Measurements from ENCODE around the gene TLE7. TPM values are rescaled to one million over a fixed set of nuclear protein-coding genes. Genes with fewer than 3 reads are reported as not detected.
A peak's percentile ranks its signal among the peaks of the same experiment; 100 is the strongest.

The TLE7 gene
- polyA plus RNA-seq, 2 of the 4 experiments (the other 2 are of a cell fraction), result not detected

DNA sequence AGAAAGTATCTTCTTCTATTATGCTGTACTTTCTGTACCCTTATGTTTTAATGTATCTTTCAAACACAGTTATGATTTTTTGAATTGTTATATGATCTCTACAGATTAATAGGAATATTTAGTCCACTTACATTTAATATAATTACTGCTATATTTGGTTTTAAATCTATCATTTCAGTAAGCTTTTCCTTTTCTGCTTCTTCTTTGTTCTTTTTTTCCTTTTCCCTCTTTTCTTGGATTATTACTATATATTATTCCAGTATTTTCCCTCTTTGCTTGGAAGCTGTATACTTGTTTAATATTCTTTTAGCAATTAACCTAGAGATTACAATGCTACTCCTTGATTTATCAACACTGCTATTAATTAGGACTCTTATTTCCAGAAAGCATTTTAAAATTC is 13.5 kb downstream of the TLE7 start:
- Histone ChIP-seq H3K9me3 (peaks cover 14% of the 10 kb centered on the region; the same call in 2 of the 3 replicates), H3K4me2 (no peak overlapping the region), H3K4me3 (no peak overlapping the region), H3K27ac (no peak overlapping the region), H3K4me1 (peaks cover 5% of the 10 kb centered on the region; the same call in 1 of the 3 replicates)
- FAIRE-seq (no peak), DNase-seq (ENCODE audit: low read depth in 1 of 2, low spot score in 1 of 2) (no peak), ATAC-seq (no peak)
- CTCF ChIA-PET, result interaction anchor here (1.0 to 2.5 kb wide), 5 partner anchors 12 to 182 kb away, joined by 3 to 18 read pairs (median 5); partner anchors contain the start of gene CALB2
- TF ChIP-seq FOSL2 (IDR thresholded peaks at IDR 0.05), result no peak
- no peak for TF ChIP-seq FOSL2 (CRISPR knock-in tag; IDR thresholded peaks at IDR 0.05)
- no peak for TF ChIP-seq EP300 (IDR thresholded peaks at IDR 0.05)
- no peak for TF ChIP-seq EHF (CRISPR knock-in tag; IDR thresholded peaks at IDR 0.05)
- no peak for TF ChIP-seq RAD21 (conservative IDR thresholded peaks at IDR 0.05 in 1 of 2, IDR thresholded peaks at IDR 0.05 in 1 of 2)
- no peak for TF ChIP-seq ATOH8 (CRISPR knock-in tag; IDR thresholded peaks at IDR 0.05; ENCODE audit: low read depth)
- no peak for TF ChIP-seq FOXS1 (CRISPR knock-in tag; IDR thresholded peaks at IDR 0.05)
- TF ChIP-seq POLR2A (IDR thresholded peaks at IDR 0.05; ENCODE audit: low read length), result no peak
- TF ChIP-seq, protein P1, sequence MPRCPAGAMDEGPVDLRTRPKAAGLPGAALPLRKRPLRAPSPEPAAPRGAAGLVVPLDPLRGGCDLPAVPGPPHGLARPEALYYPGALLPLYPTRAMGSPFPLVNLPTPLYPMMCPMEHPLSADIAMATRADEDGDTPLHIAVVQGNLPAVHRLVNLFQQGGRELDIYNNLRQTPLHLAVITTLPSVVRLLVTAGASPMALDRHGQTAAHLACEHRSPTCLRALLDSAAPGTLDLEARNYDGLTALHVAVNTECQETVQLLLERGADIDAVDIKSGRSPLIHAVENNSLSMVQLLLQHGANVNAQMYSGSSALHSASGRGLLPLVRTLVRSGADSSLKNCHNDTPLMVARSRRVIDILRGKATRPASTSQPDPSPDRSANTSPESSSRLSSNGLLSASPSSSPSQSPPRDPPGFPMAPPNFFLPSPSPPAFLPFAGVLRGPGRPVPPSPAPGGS (IDR thresholded peaks at IDR 0.05), result no peak
- no peak for TF ChIP-seq ZFP36 (IDR thresholded peaks at IDR 0.05; ENCODE audit: borderline replicate concordance, partially characterized antibody)
- TF ChIP-seq CHD2 (IDR thresholded peaks at IDR 0.05; ENCODE audit: low read length, partially characterized antibody), result no peak
- TF ChIP-seq RNF2 (IDR thresholded peaks at IDR 0.05; ENCODE audit: borderline replicate concordance, low read depth), result no peak
- POLR2A ChIA-PET, result interaction anchor here (1.4 kb wide), 1 partner anchor 34 kb away, joined by 4 read pairs; the partner anchor contains the start of gene ZNF23

DNA sequence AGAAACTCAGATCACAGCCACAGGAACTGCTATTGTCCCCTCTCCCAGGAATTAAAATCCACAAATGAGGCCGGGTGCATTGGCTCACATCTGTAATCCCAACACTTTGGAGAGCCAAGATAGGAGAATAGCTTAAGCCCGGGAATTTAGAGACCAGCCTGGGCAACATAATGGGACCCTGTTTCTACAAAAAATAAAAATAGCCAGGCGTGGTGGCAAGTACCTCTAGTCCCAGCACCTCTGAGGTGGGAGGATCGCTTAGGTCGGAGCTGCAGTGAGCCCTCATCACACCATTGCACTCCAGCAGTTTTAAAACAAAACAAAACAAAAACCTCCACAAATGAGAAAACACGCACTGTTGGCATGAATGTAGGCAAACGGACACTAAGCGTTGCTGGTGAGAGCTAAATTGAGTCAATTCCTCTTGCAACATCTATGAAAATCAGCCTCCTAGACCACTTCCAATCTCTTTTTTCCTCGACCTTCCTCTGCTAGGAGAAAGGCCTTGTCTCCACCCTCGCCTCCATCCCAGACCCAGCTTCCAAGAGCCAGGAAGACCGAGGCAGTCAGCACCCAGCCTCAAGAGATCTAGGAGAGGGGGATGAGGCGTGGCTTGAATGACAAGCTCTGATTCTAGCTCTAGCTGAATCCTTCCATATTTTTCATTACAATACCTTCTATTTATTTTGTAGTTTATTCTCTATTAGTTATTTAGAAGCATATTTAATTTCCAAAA is 14.8 kb downstream of the TLE7 start:
- peak overlapping the region; percentile 80 for H3K4me2 ChIP-seq
- POLR2A ChIA-PET, result interaction anchor here (1.0 to 2.3 kb wide), 2 partner anchors 35 to 138 kb away, joined by 5 to 18 read pairs; partner anchors contain the start of gene ZNF23
- no peak overlapping the region; the same call in 2 of the 3 replicates for H3K4me3 ChIP-seq
- FAIRE-seq (no peak), ATAC-seq (no peak; a peak in 3 of 6 replicates), DNase-seq (ENCODE audit: low read depth in 1 of 2, low spot score in 1 of 2) (peak in 1 of 2 experiments; percentile 52)
- no peak for TF ChIP-seq HDAC2 (IDR thresholded peaks at IDR 0.05)
- TF ChIP-seq POLR2A (IDR thresholded peaks at IDR 0.05; ENCODE audit: low read length), result no peak
- TF ChIP-seq ELK1 (IDR thresholded peaks at IDR 0.05; ENCODE audit: low read depth, low read length), result no peak
- TF ChIP-seq BHLHE40 (IDR thresholded peaks at IDR 0.05; ENCODE audit: low read depth, low read length), result no peak
- TF ChIP-seq, protein P2, sequence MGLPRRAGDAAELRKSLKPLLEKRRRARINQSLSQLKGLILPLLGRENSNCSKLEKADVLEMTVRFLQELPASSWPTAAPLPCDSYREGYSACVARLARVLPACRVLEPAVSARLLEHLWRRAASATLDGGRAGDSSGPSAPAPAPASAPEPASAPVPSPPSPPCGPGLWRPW (IDR thresholded peaks at IDR 0.05), result no peak
- TF ChIP-seq, protein P3, sequence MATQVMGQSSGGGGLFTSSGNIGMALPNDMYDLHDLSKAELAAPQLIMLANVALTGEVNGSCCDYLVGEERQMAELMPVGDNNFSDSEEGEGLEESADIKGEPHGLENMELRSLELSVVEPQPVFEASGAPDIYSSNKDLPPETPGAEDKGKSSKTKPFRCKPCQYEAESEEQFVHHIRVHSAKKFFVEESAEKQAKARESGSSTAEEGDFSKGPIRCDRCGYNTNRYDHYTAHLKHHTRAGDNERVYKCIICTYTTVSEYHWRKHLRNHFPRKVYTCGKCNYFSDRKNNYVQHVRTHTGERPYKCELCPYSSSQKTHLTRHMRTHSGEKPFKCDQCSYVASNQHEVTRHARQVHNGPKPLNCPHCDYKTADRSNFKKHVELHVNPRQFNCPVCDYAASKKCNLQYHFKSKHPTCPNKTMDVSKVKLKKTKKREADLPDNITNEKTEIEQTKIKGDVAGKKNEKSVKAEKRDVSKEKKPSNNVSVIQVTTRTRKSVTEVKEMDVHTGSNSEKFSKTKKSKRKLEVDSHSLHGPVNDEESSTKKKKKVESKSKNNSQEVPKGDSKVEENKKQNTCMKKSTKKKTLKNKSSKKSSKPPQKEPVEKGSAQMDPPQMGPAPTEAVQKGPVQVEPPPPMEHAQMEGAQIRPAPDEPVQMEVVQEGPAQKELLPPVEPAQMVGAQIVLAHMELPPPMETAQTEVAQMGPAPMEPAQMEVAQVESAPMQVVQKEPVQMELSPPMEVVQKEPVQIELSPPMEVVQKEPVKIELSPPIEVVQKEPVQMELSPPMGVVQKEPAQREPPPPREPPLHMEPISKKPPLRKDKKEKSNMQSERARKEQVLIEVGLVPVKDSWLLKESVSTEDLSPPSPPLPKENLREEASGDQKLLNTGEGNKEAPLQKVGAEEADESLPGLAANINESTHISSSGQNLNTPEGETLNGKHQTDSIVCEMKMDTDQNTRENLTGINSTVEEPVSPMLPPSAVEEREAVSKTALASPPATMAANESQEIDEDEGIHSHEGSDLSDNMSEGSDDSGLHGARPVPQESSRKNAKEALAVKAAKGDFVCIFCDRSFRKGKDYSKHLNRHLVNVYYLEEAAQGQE (IDR thresholded peaks at IDR 0.05), result no peak
- TF ChIP-seq, protein P4, sequence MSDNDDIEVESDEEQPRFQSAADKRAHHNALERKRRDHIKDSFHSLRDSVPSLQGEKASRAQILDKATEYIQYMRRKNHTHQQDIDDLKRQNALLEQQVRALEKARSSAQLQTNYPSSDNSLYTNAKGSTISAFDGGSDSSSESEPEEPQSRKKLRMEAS (IDR thresholded peaks at IDR 0.05), result no peak
- TF ChIP-seq KDM1A (IDR thresholded peaks at IDR 0.05; ENCODE audit: low read depth), result 0 out of 2 replicates have a peak, but pooled peaks have one; percentile 22
- TF ChIP-seq NFE2L2 (conservative IDR thresholded peaks at IDR 0.05; ENCODE audit: low read length), result no peak
- peak; percentile 91; the same call in 1 of the 2 replicates for TF ChIP-seq FOSB (CRISPR knock-in tag; IDR thresholded peaks at IDR 0.05)
- 0 out of 5 replicates have a peak, but pooled peaks of 1 of the 2 experiments have one; percentile 14 for TF ChIP-seq JUN (IDR thresholded peaks at IDR 0.05)
- H3K27ac ChIP-seq, result peak overlapping the region in 1 of 2 experiments; percentile 36; a peak in 2 of 6 replicates
- CTCF ChIA-PET, result interaction anchor here (0.9 to 2.3 kb wide), 4 partner anchors 14 to 184 kb away, joined by 3 to 11 read pairs (median 4); no protein-coding TSS in a partner anchor
- H3K9me3 ChIP-seq, result peaks cover 14% of the 10 kb centered on the region; the same call in 2 of the 3 replicates
- H3K4me1 ChIP-seq, result peaks cover 5% of the 10 kb centered on the region; the same call in 1 of the 3 replicates
- 6% methylated on average over 12 of the region's 12 CpGs for WGBS (ENCODE audit: missing lambda C conversion rate)

Measured in A549 (cell line).